CD4-positive, alpha-beta T cell treated with Interleukin-17A for 4 hours (primary cell): ENCODE results near the gene ANGPTL8.
A peak's percentile ranks its signal among the peaks of the same experiment; 100 is the strongest.

Source experiments
- DNase-seq: peaks from one replicate; pipeline ENCODE4 v3.0.0-alpha.2; 2020; ENCODE audit warnings: mixed read lengths

The ANGPTL8 gene

GRCh38 chr19:11238041-11238440, 1.4 kb upstream of the ANGPTL8 start:
- no peak for DNase-seq

GRCh38 chr19:11238781-11239376, 540 bp upstream of the ANGPTL8 start:
- no peak for DNase-seq

GRCh38 chr19:11240008-11240444, 607 bp downstream of the ANGPTL8 start:
- no peak for DNase-seq

GRCh38 chr19:11242025-11242424, 2.6 kb downstream of the ANGPTL8 start:
- no peak for DNase-seq

GRCh38 chr19:11242864-11243797, 3.7 kb downstream of the ANGPTL8 start:
- DNase-seq, result peak; percentile 88

GRCh38 chr19:11243798-11244169, 4.4 kb downstream of the ANGPTL8 start:
- DNase-seq, result no peak

- DNase-seq, result no peak
These were observed 5.6 kb downstream of the ANGPTL8 start for GRCh38 chr19:11244846-11245589.

GRCh38 chr19:11246941-11247340, 7.5 kb downstream of the ANGPTL8 start:
- DNase-seq, result no peak

GRCh38 chr19:11247391-11247790, 8.0 kb downstream of the ANGPTL8 start:
- DNase-seq, result no peak

- DNase-seq, result no peak
These were observed 8.5 kb downstream of the ANGPTL8 start for GRCh38 chr19:11247934-11248333.

- no peak for DNase-seq
These were observed 9.4 kb downstream of the ANGPTL8 start for GRCh38 chr19:11248852-11249251.

GRCh38 chr19:11251217-11251616, 11.8 kb downstream of the ANGPTL8 start:
- no peak for DNase-seq

GRCh38 chr19:11251650-11252314, 12.4 kb downstream of the ANGPTL8 start:
- DNase-seq, result no peak

GRCh38 chr19:11252665-11253355, 13.4 kb downstream of the ANGPTL8 start:
- DNase-seq, result no peak

GRCh38 chr19:11254666-11255065, 15.2 kb downstream of the ANGPTL8 start:
- DNase-seq, result no peak

GRCh38 chr19:11256189-11256588, 16.8 kb downstream of the ANGPTL8 start:
- no peak for DNase-seq

GRCh38 chr19:11257846-11258380, 18.5 kb downstream of the ANGPTL8 start:
- DNase-seq, result no peak

- DNase-seq, result no peak
These were observed 21.6 kb downstream of the ANGPTL8 start for GRCh38 chr19:11260996-11261395.

- DNase-seq, result no peak
These were observed 22.1 kb downstream of the ANGPTL8 start for GRCh38 chr19:11261431-11261970.

GRCh38 chr19:11261971-11262839, 22.8 kb downstream of the ANGPTL8 start, which contains the start of gene DOCK6:
TSS of gene DOCK6 (minus strand) at chr19:11262524. CDS start at chr19:11262440, 84 bp downstream.
- DNase-seq, result peak; percentile 31

GRCh38 chr19:11263726-11264125, 24.3 kb downstream of the ANGPTL8 start:
- no peak for DNase-seq
